SH-SY5Y (cell line): Measurements from ENCODE around the gene FAM13C.

Experiments
- GATA2 ChIP-seq: IDR thresholded peaks from 2 replicates; pipeline ENCODE4 v1.6.1; 2011; ENCODE audit warnings: mild to moderate bottlenecking, low read depth, low read length
- GATA3 ChIP-seq: IDR thresholded peaks from 2 replicates; pipeline ENCODE4 v1.6.1; 2011; ENCODE audit warnings: low read depth, mild to moderate bottlenecking, low read length, moderate library complexity

- TF ChIP-seq GATA2 (no peak), GATA3 (no peak)
Measured at GRCh38 chr10:59311025-59311424, 51.3 kb downstream of the FAM13C start.
